Vagina (tissue), 2 donors: ENCODE data around the gene TAOK2. TPM values are rescaled to one million over a fixed set of nuclear protein-coding genes. Genes with fewer than 3 reads are reported as not detected.
A peak's percentile ranks its signal among the peaks of the same experiment; 100 is the strongest.

Source experiments
- DNase-seq, 2 donors: peaks; one replicate each; pipeline ENCODE4 v3.0.0-alpha.2; 2017; ENCODE audit errors: extremely low spot score in 2 of 2
- H3K27ac ChIP-seq: fragments of 200-600 bp; sonication (generic); one replicate; pipeline ENCODE4 v1.5.1; 2019
- H3K27me3 ChIP-seq: fragments of 200-600 bp; sonication (generic); one replicate; pipeline ENCODE4 v1.5.1; 2019
- H3K36me3 ChIP-seq, 2 donors: fragments of 200-600 bp; sonication (generic); one replicate each; pipeline ENCODE4 v1.5.1; 2017 to 2019
- H3K4me1 ChIP-seq: fragments of 200-600 bp; sonication (generic); one replicate; pipeline ENCODE4 v1.5.1; 2019
- H3K4me3 ChIP-seq, 2 donors: fragments of 200-600 bp; sonication (generic); 1 replicate in 1 of 2; 2 replicates in 1 of 2; pipeline ENCODE4 v1.5.1; 2016 to 2019
- H3K9me3 ChIP-seq: fragments of 200-600 bp; sonication (generic); one replicate; pipeline ENCODE4 v1.5.1; 2019
- POLR2A ChIP-seq, 2 donors: fragments of 450-650 bp; IDR thresholded peaks; one replicate each; pipeline ENCODE4 v1.6.1; 2017; ENCODE audit warnings: antibody characterized with exemption in 2 of 2, mild to moderate bottlenecking in 2 of 2, moderate library complexity in 2 of 2
- POLR2AphosphoS5 ChIP-seq, 2 donors: sonication (generic); formaldehyde crosslinking; IDR thresholded peaks; one replicate each; pipeline ENCODE4 v1.9.0; 2017; ENCODE audit warnings: antibody characterized with exemption in 2 of 2, mild to moderate bottlenecking in 2 of 2, low read depth in 1 of 2; ENCODE audit not compliant: insufficient read depth in 1 of 2
- intact Hi-C: fragments of 100-400 bp; cut with DNase I; formaldehyde crosslinking; loops from one replicate; pipeline ENCODE4 v1.15.1; 2023
- total RNA-seq: library from RNA; depleted of rRNA; stranded (reverse); fragments of >200 nt; gene quantifications from one replicate; pipeline ENCODE4 v1.2.3, GENCODE V29; 2016
- TF ChIP-seq, protein P1 (sequence below), 3 experiments: fragments of 450-650 bp in 2 of 3; fragments of 200-600 bp in 1 of 3; sonication (generic) in 1 of 3; IDR thresholded peaks; one replicate each; pipeline ENCODE4 v1.5.1; 2017 to 2019; ENCODE audit warnings: antibody characterized with exemption in 3 of 3, mild to moderate bottlenecking in 2 of 3, moderate library complexity in 2 of 3

TAOK2 gene
- total RNA-seq, 1 donor from 2014 or later, result 33.1 TPM

DNA sequence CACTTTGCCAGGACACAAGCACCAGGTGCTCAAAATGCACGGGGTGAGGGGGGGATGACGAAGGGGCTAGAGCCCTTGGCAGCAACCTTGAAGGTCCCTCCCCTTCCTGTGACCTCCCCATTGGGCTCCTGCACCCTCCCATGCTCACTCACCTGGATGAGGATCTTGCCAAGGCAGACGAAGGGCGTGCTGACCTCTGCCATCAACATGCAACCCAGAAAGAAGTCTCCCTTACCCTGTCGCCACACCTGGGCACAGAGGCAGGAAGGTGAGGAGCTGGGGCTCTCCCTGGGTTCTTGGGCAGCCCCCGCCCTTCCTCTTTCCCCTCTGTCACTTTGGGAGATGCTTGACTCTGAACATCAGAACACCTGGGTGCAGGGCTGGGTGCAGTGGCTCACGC lies 51.9 kb downstream of the TAOK2 start:
- TF ChIP-seq POLR2AphosphoS5 (IDR thresholded peaks at IDR 0.05; ENCODE audit: insufficient read depth in 1 of 2, low read depth in 1 of 2), result no peak
- no peak for TF ChIP-seq POLR2A (IDR thresholded peaks at IDR 0.05)
- TF ChIP-seq, protein P1, sequence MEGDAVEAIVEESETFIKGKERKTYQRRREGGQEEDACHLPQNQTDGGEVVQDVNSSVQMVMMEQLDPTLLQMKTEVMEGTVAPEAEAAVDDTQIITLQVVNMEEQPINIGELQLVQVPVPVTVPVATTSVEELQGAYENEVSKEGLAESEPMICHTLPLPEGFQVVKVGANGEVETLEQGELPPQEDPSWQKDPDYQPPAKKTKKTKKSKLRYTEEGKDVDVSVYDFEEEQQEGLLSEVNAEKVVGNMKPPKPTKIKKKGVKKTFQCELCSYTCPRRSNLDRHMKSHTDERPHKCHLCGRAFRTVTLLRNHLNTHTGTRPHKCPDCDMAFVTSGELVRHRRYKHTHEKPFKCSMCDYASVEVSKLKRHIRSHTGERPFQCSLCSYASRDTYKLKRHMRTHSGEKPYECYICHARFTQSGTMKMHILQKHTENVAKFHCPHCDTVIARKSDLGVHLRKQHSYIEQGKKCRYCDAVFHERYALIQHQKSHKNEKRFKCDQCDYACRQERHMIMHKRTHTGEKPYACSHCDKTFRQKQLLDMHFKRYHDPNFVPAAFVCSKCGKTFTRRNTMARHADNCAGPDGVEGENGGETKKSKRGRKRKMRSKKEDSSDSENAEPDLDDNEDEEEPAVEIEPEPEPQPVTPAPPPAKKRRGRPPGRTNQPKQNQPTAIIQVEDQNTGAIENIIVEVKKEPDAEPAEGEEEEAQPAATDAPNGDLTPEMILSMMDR (IDR thresholded peaks at IDR 0.05), result no peak
- H3K4me1 ChIP-seq, result peaks cover 11% of the 10 kb centered on the region
- DNase-seq, result no peak
- no peak overlapping the region for H3K27ac ChIP-seq
- intact Hi-C loops, result no loop called here
- H3K36me3 ChIP-seq, result no peaks in the 10 kb centered on the region
- H3K4me3 ChIP-seq, result no peak overlapping the region
- H3K27me3 ChIP-seq, result no peaks in the 10 kb centered on the region
- no peaks in the 10 kb centered on the region for H3K9me3 ChIP-seq

DNA sequence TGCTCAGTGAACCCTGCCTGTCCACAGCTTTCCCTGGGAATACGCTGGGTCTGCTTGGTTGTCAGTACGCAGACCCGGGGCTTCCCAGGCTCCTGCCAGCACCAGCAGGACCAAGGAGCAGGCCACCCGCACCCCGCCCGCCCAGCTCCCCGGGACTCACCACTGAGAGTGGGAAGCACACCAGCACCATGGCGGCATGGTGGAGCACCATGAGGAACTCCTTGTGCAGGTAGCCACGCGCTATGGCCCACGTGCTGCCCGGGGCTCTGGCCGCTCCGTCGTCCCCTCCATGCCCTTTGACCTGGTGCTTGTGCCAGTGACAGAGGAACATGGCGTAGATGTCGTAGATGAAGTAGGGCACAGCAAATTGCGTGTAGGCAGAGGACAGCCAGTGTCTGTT lies 52.8 kb downstream of the TAOK2 start:
- DNase-seq, result peak in 1 of 2 donors; percentile 94
- no peaks in the 10 kb centered on the region for H3K36me3 ChIP-seq
- H3K9me3 ChIP-seq, result no peaks in the 10 kb centered on the region
- no peak overlapping the region for H3K27ac ChIP-seq
- peaks cover 7% of the 10 kb centered on the region for H3K27me3 ChIP-seq
- TF ChIP-seq POLR2AphosphoS5 (IDR thresholded peaks at IDR 0.05; ENCODE audit: insufficient read depth in 1 of 2, low read depth in 1 of 2) (no peak), POLR2A (IDR thresholded peaks at IDR 0.05) (no peak)
- TF ChIP-seq, protein P1 (IDR thresholded peaks at IDR 0.05), result no peak
- intact Hi-C loops, result no loop called here
- peaks cover 14% of the 10 kb centered on the region for H3K4me1 ChIP-seq
- H3K4me3 ChIP-seq, result no peak overlapping the region

DNA sequence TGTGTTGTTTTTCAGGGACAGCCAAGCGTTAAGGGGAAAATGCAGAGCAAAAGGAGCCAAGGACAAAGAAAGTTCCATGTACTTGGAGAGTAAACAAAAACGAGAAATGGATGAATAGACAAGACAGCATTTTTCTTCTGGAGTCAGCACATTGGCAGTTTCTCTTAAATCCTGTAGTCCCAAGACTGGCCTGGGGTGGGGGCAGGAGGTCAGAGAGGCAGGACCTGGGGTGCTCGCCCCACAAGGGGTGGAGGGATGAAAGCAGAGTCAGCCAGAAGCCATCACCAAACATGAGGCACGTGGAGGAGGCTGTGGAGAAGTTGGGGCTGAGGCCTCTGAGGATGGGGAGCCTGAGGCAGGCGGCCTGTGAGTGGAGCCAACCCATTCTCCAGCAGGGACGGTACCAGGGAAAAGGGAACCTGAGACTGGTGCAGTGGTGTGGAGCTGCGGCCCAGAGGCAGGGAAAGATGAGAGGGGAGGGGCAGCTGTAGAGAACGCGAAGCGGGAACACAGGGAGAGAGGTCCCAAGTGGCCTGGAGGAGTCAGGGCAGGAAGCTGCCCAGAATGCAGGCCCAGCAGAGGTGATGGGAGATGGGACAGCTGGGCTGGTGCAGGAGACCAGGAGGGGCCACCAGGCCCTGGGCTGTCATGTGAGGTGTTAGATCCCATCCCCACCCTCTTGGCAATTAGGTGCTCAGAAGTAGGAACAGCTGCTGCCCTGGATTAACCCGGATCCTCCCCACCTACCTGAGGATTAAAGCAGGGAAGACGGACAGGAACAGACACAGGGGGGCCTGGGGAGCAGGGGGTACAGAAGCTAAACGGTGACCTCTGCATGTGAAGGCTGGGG lies 54.1 kb downstream of the TAOK2 start:
- Histone ChIP-seq H3K27ac (no peak overlapping the region), H3K36me3 (no peaks in the 10 kb centered on the region), H3K4me1 (peaks cover 9% of the 10 kb centered on the region), H3K4me3 (no peak overlapping the region), H3K27me3 (peaks cover 7% of the 10 kb centered on the region), H3K9me3 (no peaks in the 10 kb centered on the region)
- intact Hi-C loops, result no loop called here
- DNase-seq, result no peak
- TF ChIP-seq, protein P1 (IDR thresholded peaks at IDR 0.05), result no peak
- TF ChIP-seq POLR2AphosphoS5 (IDR thresholded peaks at IDR 0.05; ENCODE audit: insufficient read depth in 1 of 2, low read depth in 1 of 2) (no peak), POLR2A (IDR thresholded peaks at IDR 0.05) (no peak)

DNA sequence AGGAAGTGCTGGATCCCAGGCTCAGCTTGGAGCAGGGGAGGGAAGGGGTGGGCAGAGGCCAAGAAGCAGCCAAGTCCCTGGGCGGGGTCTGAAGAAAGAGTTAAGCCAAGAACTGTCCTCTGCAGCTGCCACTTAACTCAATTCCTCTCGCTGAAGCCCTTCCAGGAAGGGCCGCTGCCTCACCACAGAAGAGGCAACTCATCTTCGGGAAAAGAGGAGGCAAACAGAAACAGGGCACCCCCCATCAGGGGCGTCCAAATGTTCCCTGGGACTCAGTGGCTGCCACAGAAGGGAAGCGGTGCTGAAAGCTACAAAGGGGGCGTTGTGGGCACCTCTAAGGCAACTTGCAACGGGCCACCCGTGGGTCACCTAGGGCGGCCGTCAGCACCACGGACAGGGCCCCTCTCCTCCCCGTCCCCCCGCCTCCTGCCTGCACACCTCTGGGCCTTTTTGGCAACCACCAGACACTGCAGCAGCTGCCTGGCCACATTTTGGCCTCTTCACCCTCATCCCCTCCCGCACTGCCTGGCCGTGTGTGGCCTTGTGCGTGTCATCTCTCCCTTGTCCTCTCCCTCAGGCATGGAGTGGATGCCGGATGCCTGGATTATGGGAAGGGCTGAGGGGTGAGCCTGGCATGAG lies 54.9 kb downstream of the TAOK2 start:
- H3K4me1 ChIP-seq, result peaks cover 9% of the 10 kb centered on the region
- H3K27me3 ChIP-seq, result peaks cover 7% of the 10 kb centered on the region
- DNase-seq, result no peak
- H3K4me3 ChIP-seq, result no peak overlapping the region
- no peaks in the 10 kb centered on the region for H3K9me3 ChIP-seq
- TF ChIP-seq POLR2AphosphoS5 (IDR thresholded peaks at IDR 0.05; ENCODE audit: insufficient read depth in 1 of 2, low read depth in 1 of 2) (no peak), POLR2A (IDR thresholded peaks at IDR 0.05) (no peak)
- TF ChIP-seq, protein P1 (IDR thresholded peaks at IDR 0.05), result no peak
- no peak overlapping the region for H3K27ac ChIP-seq
- no peaks in the 10 kb centered on the region for H3K36me3 ChIP-seq
- intact Hi-C loops, result no loop called here
